Spleen (tissue), 11 donors: ENCODE results near the gene TMEM239. TPM values are rescaled to one million over a fixed set of nuclear protein-coding genes. Genes with fewer than 3 reads are reported as not detected.

Experiments
- DNase-seq: peaks from one replicate; pipeline ENCODE4 v3.0.0-alpha.2; 2020
- H3K27ac ChIP-seq, 8 donors: fragments of 200-600 bp; sonication (generic) in 7 of 8; 1 replicate in 4 of 8; 2 replicates in 4 of 8; pipeline versions ENCODE4 v1.5.0 to v1.8.0; 2016 to 2021; ENCODE audit warnings: inconsistent platforms in 4 of 8, mild to moderate bottlenecking in 4 of 8, moderate library complexity in 1 of 8
- H3K27me3 ChIP-seq, 7 donors: fragments of 200-600 bp; sonication (generic) in 6 of 7; replicated peaks in 1 of 7; 1 replicate in 4 of 7; 2 replicates in 3 of 7; pipeline versions ENCODE4 v1.5.0 to v1.8.0; 2016 to 2021; ENCODE audit warnings: inconsistent platforms in 3 of 7, mild to moderate bottlenecking in 1 of 7
- H3K36me3 ChIP-seq, 6 donors: fragments of 200-600 bp; sonication (generic) in 5 of 6; 1 replicate in 4 of 6; 2 replicates in 2 of 6; pipeline versions ENCODE4 v1.5.0 to v1.8.0; 2016 to 2021; ENCODE audit warnings: inconsistent platforms in 2 of 6
- H3K4me1 ChIP-seq, 6 donors: fragments of 200-600 bp; sonication (generic) in 5 of 6; 1 replicate in 3 of 6; 2 replicates in 3 of 6; pipeline versions ENCODE4 v1.5.0 to v1.8.0; 2016 to 2021; ENCODE audit warnings: inconsistent platforms in 3 of 6
- H3K4me3 ChIP-seq, 8 donors: fragments of 200-600 bp; sonication (generic) in 7 of 8; 1 replicate in 4 of 8; 2 replicates in 4 of 8; pipeline versions ENCODE4 v1.5.0 to v1.8.0; 2016 to 2021; ENCODE audit warnings: inconsistent platforms in 4 of 8, mild to moderate bottlenecking in 4 of 8, moderate library complexity in 2 of 8
- H3K9me3 ChIP-seq, 8 donors: fragments of 200-600 bp; sonication (generic) in 7 of 8; 1 replicate in 4 of 8; 2 replicates in 4 of 8; pipeline versions ENCODE4 v1.5.0 to v1.8.0; 2016 to 2021; ENCODE audit warnings: inconsistent platforms in 4 of 8
- POLR2A ChIP-seq, 3 donors: fragments of 450-650 bp; IDR thresholded peaks; one replicate each; pipeline ENCODE4 v1.5.1; 2017; ENCODE audit warnings: antibody characterized with exemption in 3 of 3, mild to moderate bottlenecking in 1 of 3
- POLR2AphosphoS5 ChIP-seq, 3 donors: sonication (generic); formaldehyde crosslinking; IDR thresholded peaks; one replicate each; pipeline ENCODE4 v1.5.1; 2017; ENCODE audit warnings: antibody characterized with exemption in 3 of 3
- WGBS, 5 donors: extraction: QIAGEN DNeasy Blood & Tissue Kit in 3 of 5; methylation state at CpG; one replicate each; pipeline versions ENCODE4 v1.1.5 to v1.1.7; 2013 to 2018; 5-methylcytosine and 5-hydroxymethylcytosine counted together
- intact Hi-C: fragments of 100-400 bp; cut with DNase I; formaldehyde crosslinking; loops from one replicate; pipeline ENCODE4 v1.15.0; 2023; ENCODE audit warnings: low total_unique reads
- polyA plus RNA-seq, 3 donors: library from polyadenylated mRNA; stranded (reverse); fragments of 200-250 nt; gene quantifications; one replicate each; pipeline ENCODE4 v1.2.1, GENCODE V29; 2013
- total RNA-seq, 7 donors: library from RNA; depleted of rRNA in 3 of 7; stranded (reverse); fragments of >200 nt in 3 of 7; fragmentation: NEBNext Ultra II Directional in 4 of 7; extraction: Animal tissue kit (Norgen Biotek cat#: 25700) in 4 of 7; gene quantifications; one replicate each; pipeline versions ENCODE4 v1.1.0 to v1.2.1, GENCODE V29; 2016 to 2021
- TF ChIP-seq, protein P1 (sequence below), 11 experiments: fragments of 200-600 bp in 7 of 11; fragments of 450-650 bp in 4 of 11; sonication (generic) in 4 of 11; IDR thresholded peaks in 8 of 11; conservative IDR thresholded peaks in 3 of 11; 1 replicate in 7 of 11; 2 replicates in 4 of 11; pipeline versions ENCODE4 v1.4.0 to v1.8.0; 2016 to 2021; ENCODE audit warnings: antibody characterized with exemption in 11 of 11, inconsistent platforms in 4 of 11, mild to moderate bottlenecking in 1 of 11
- donor health status: healthy with polysubstance abuse.
- donor health status: DM: no; HTN: no; CAD: no; lungs with moderate emphysema.
- donor health status: DM: no; HTN: no; CAD: no.
- donor health status: Bipolar disorder and iron deficiency.
- donor health status: healthy.
- donor health status: DM: no; HTN: no; CAD: no.
- donor health status: DM: yes; HTN: yes; CAD: no.

Gene TMEM239
- total and polyA plus RNA-seq, 10 donors = not detected

DNA sequence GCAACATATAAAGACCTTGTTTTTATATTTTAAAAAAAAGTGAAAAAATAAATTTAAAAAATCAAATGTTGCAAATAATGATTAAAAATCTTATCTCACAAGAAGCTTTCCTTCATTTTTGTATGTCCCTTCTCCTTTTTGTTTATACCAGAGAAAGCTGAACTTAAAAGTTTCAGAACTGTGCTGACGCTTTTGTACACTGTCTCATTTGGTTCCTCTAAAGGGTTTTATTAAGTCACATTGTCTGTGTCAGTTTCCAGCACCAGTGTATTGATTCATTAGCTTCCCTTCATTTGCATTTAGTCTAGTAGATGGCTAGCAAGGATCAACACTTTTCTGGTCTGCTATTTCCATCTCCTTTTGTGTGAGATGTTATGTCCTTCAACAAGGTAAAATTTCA lies 17.6 kb downstream of the TMEM239 start:
- Histone ChIP-seq H3K27ac (no peak overlapping the region), H3K9me3 (no peaks in the 10 kb centered on the region), H3K36me3 (peaks cover 0 to 33% (median 3%) of the 10 kb centered on the region in 6 donors), H3K4me3 (no peak overlapping the region), H3K4me1 (peaks cover 0 to 13% (median 3%) of the 10 kb centered on the region in 6 donors), H3K27me3 (peaks cover 0 to 10% (median 0%) of the 10 kb centered on the region in 7 donors)
- 70 to 85% (median 78%) methylated on average over 1 of the region's 1 CpG for WGBS, 5 donors
- intact Hi-C loops = no loop called here
- no peak for DNase-seq
- TF ChIP-seq POLR2A (IDR thresholded peaks at IDR 0.05) = no peak
- TF ChIP-seq, protein P1, sequence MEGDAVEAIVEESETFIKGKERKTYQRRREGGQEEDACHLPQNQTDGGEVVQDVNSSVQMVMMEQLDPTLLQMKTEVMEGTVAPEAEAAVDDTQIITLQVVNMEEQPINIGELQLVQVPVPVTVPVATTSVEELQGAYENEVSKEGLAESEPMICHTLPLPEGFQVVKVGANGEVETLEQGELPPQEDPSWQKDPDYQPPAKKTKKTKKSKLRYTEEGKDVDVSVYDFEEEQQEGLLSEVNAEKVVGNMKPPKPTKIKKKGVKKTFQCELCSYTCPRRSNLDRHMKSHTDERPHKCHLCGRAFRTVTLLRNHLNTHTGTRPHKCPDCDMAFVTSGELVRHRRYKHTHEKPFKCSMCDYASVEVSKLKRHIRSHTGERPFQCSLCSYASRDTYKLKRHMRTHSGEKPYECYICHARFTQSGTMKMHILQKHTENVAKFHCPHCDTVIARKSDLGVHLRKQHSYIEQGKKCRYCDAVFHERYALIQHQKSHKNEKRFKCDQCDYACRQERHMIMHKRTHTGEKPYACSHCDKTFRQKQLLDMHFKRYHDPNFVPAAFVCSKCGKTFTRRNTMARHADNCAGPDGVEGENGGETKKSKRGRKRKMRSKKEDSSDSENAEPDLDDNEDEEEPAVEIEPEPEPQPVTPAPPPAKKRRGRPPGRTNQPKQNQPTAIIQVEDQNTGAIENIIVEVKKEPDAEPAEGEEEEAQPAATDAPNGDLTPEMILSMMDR (IDR thresholded peaks at IDR 0.05 in 8 of 11, conservative IDR thresholded peaks at IDR 0.05 in 3 of 11) = no peak
- TF ChIP-seq POLR2AphosphoS5 (IDR thresholded peaks at IDR 0.05) = no peak

DNA sequence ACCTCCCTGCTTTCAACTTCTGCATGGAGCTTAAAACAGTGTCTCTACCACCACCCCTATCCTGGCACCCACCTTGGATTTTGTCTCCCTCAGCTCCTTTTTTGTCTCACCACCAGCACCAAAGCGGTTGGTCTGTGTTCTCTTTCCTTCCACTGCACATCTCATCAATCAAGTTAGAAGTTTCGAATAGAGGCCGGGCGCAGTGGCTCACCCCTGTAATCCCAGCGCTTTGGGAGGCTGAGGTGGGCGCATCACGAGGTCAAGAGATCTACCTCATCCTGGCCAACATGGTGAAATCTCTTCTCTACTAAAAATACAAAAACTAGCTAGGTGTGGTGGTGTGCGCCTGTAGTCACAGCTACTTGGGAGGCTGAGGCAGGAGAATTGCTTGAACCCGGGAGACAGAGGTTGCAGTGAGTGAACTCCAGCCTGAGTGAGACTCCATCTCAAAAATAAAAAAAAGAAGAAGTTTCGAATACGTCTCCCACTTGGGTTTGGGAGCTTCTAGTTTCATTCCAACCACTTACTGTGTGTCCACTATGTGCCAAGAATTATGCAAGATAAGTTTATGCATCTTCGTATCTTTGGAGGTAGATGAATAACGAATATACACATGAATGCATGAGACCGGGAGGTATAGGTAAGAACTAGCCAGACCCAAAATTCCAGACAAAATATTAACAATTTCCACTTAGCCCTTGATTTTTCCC lies 18.4 kb downstream of the TMEM239 start:
- Histone ChIP-seq H3K36me3 (peaks cover 0 to 34% (median 3%) of the 10 kb centered on the region in 6 donors), H3K27me3 (peaks cover 0 to 10% (median 0%) of the 10 kb centered on the region in 7 donors), H3K4me1 (peaks cover 3 to 21% (median 11%) of the 10 kb centered on the region in 6 donors), H3K4me3 (no peak overlapping the region), H3K9me3 (no peaks in the 10 kb centered on the region), H3K27ac (no peak overlapping the region)
- DNase-seq = no peak
- WGBS, 5 donors = 86 to 95% (median 92%) methylated on average over 14 of the region's 14 CpGs
- intact Hi-C loops = no loop called here
- TF ChIP-seq, protein P1 (IDR thresholded peaks at IDR 0.05 in 8 of 11, conservative IDR thresholded peaks at IDR 0.05 in 3 of 11) = no peak
- TF ChIP-seq POLR2A (IDR thresholded peaks at IDR 0.05) (no peak), POLR2AphosphoS5 (IDR thresholded peaks at IDR 0.05) (no peak)

DNA sequence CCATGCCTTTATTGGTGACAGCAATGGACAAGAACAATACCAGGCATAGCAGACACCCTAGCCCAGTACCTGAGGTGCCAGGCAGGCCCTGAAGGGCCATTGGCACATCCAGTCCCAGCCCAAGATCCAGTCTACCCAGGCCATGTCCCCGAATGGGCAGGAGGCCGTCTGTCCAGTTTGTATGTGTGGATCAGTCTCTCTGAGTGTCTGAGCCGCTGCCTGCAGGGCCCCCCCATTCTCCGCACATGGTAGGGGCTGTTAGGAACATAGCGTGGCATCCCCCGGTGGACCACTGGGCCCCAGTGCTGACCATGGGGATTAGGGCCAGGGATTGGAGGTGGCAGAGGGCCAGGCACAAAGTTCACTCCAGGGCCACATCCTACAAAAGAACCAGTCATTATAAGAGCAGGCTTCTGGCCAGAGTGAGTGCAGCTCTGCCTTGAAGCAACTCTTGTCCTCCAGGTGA lies 19.2 kb downstream of the TMEM239 start:
- peaks cover 8 to 29% (median 18%) of the 10 kb centered on the region in 6 donors for H3K4me1 ChIP-seq
- 93 to 100% (median 96%) methylated on average over 4 to 6 of the region's 6 CpGs for WGBS, 5 donors
- no peak overlapping the region for H3K27ac ChIP-seq
- TF ChIP-seq POLR2AphosphoS5 (IDR thresholded peaks at IDR 0.05) = no peak
- no peak for TF ChIP-seq POLR2A (IDR thresholded peaks at IDR 0.05)
- TF ChIP-seq, protein P1 (IDR thresholded peaks at IDR 0.05 in 8 of 11, conservative IDR thresholded peaks at IDR 0.05 in 3 of 11) = no peak
- no peak overlapping the region for H3K4me3 ChIP-seq
- intact Hi-C loops = no loop called here
- no peak for DNase-seq
- H3K27me3 ChIP-seq = peaks cover 0 to 9% (median 0%) of the 10 kb centered on the region in 7 donors
- H3K9me3 ChIP-seq = no peaks in the 10 kb centered on the region
- H3K36me3 ChIP-seq = peaks cover 0 to 34% (median 3%) of the 10 kb centered on the region in 6 donors

DNA sequence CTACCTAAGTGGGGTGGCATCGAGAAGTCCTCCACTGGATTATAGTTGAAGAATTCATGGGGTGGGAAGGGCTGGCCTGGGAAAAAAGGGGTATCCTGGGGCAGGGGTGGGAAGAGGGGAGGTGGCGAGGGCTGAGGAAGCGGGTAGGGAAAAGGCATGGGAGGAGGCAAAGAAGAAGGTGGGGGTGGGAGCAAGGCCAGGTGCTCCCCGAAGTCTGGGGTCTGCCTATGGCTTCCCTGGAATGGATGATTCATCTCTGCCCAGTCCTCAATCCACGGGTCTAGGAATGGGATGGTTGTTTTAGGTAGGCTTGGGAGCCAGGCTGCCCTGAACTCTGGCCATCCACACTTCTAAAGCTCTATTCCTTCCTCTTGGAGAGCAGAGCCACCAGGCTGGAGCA lies 19.9 kb downstream of the TMEM239 start:
- no peak overlapping the region for H3K27ac ChIP-seq
- no peak for DNase-seq
- peaks cover 8 to 30% (median 20%) of the 10 kb centered on the region in 6 donors for H3K4me1 ChIP-seq
- H3K36me3 ChIP-seq = peaks cover 0 to 34% (median 3%) of the 10 kb centered on the region in 6 donors
- WGBS, 5 donors = 82 to 92% (median 87%) methylated on average over 5 of the region's 5 CpGs
- TF ChIP-seq POLR2AphosphoS5 (IDR thresholded peaks at IDR 0.05) (no peak), POLR2A (IDR thresholded peaks at IDR 0.05) (no peak)
- TF ChIP-seq, protein P1 (IDR thresholded peaks at IDR 0.05 in 8 of 11, conservative IDR thresholded peaks at IDR 0.05 in 3 of 11) = no peak
- no peak overlapping the region for H3K4me3 ChIP-seq
- peaks cover 0 to 2% (median 0%) of the 10 kb centered on the region in 7 donors for H3K27me3 ChIP-seq
- H3K9me3 ChIP-seq = no peaks in the 10 kb centered on the region
- intact Hi-C loops = no loop called here
